NT2/D1 (cell line): ENCODE measurements around the gene DOK5.

Source experiments
- DNase-seq: peaks from one replicate; pipeline ENCODE4 v3.0.0-alpha.2; 2011; ENCODE audit warnings: low read depth, low spot score
- H3K27me3 ChIP-seq: 2 replicates; pipeline ENCODE4 v1.6.0; 2011; ENCODE audit warnings: mild to moderate bottlenecking; ENCODE audit not compliant: insufficient read length, insufficient read depth
- H3K36me3 ChIP-seq: 2 replicates; pipeline ENCODE4 v1.6.1; 2011; ENCODE audit warnings: mild to moderate bottlenecking, low read length, mixed read lengths; ENCODE audit not compliant: insufficient read depth, insufficient read length
- H3K4me1 ChIP-seq: 2 replicates; pipeline ENCODE4 v1.5.1; 2011; ENCODE audit not compliant: insufficient read depth, insufficient read length
- H3K4me3 ChIP-seq: 2 replicates; pipeline ENCODE4 v1.5.1; 2011; ENCODE audit warnings: low read depth; ENCODE audit not compliant: insufficient read length
- H3K9ac ChIP-seq: 2 replicates; pipeline ENCODE4 v1.6.0; 2011; ENCODE audit warnings: low read depth; ENCODE audit not compliant: insufficient read length
- H3K9me3 ChIP-seq: 2 replicates; pipeline ENCODE4 v1.5.1; 2011; ENCODE audit warnings: mild to moderate bottlenecking, low read length; ENCODE audit not compliant: insufficient read depth
- SUZ12 ChIP-seq: IDR thresholded peaks from 2 replicates; pipeline ENCODE4 v1.6.1; 2011; ENCODE audit not compliant: insufficient read length, insufficient read depth; ENCODE audit errors: extremely low read depth
- YY1 ChIP-seq: IDR thresholded peaks from 2 replicates; pipeline ENCODE4 v1.6.1; 2011; ENCODE audit not compliant: insufficient read length, insufficient read depth
- ZNF274 ChIP-seq: IDR thresholded peaks from 2 replicates; pipeline ENCODE4 v1.6.1; 2011; ENCODE audit warnings: mild to moderate bottlenecking, low read depth, low read length

DOK5 gene

GRCh38 chr20:54458219-54458618 lies 17.2 kb upstream of the DOK5 start:
- TF ChIP-seq YY1: no peak
- no peaks in the 10 kb centered on the region for H3K36me3 ChIP-seq

GRCh38 chr20:54459279-54459678 lies 16.1 kb upstream of the DOK5 start:
- no peak for TF ChIP-seq ZNF274
- Histone ChIP-seq H3K36me3 (no peaks in the 10 kb centered on the region), H3K9me3 (no peaks in the 10 kb centered on the region), H3K4me3 (no peak overlapping the region), H3K27me3 (no peaks in the 10 kb centered on the region), H3K9ac (no peak overlapping the region), H3K4me1 (no peaks in the 10 kb centered on the region)
- DNase-seq: no peak

More at GRCh38 chr20:54458219-54458618, 17.2 kb upstream of the DOK5 start:
- Histone ChIP-seq H3K9ac (no peak overlapping the region), H3K9me3 (no peaks in the 10 kb centered on the region), H3K4me1 (no peaks in the 10 kb centered on the region), H3K4me3 (no peak overlapping the region), H3K27me3 (no peaks in the 10 kb centered on the region)
- DNase-seq: no peak

GRCh38 chr20:54464003-54464402 lies 11.4 kb upstream of the DOK5 start:
- no peak for DNase-seq
- Histone ChIP-seq H3K9ac (no peak overlapping the region), H3K27me3 (no peaks in the 10 kb centered on the region), H3K4me3 (no peak overlapping the region), H3K9me3 (no peaks in the 10 kb centered on the region), H3K36me3 (no peaks in the 10 kb centered on the region), H3K4me1 (no peaks in the 10 kb centered on the region)
- no peak for TF ChIP-seq SUZ12
- TF ChIP-seq ZNF274: no peak
- TF ChIP-seq YY1: no peak

- H3K27me3 ChIP-seq: no peaks in the 10 kb centered on the region
- no peak for TF ChIP-seq YY1
- TF ChIP-seq SUZ12: no peak
- TF ChIP-seq ZNF274: no peak
- H3K9me3 ChIP-seq: no peaks in the 10 kb centered on the region
- H3K9ac ChIP-seq: no peak overlapping the region
- no peak for DNase-seq
- H3K4me1 ChIP-seq: no peaks in the 10 kb centered on the region
- H3K4me3 ChIP-seq: no peak overlapping the region
- H3K36me3 ChIP-seq: no peaks in the 10 kb centered on the region
These were observed 9.3 kb upstream of the DOK5 start for GRCh38 chr20:54466127-54466526.

GRCh38 chr20:54467622-54468021 lies 7.8 kb upstream of the DOK5 start:
- Histone ChIP-seq H3K9me3 (no peaks in the 10 kb centered on the region), H3K27me3 (no peaks in the 10 kb centered on the region), H3K4me3 (no peak overlapping the region), H3K4me1 (no peaks in the 10 kb centered on the region), H3K9ac (no peak overlapping the region), H3K36me3 (no peaks in the 10 kb centered on the region)
- TF ChIP-seq ZNF274 (no peak), YY1 (no peak), SUZ12 (no peak)
- no peak for DNase-seq

GRCh38 chr20:54468082-54468481 lies 7.3 kb upstream of the DOK5 start:
- Histone ChIP-seq H3K4me3 (no peak overlapping the region), H3K36me3 (no peaks in the 10 kb centered on the region)
- TF ChIP-seq YY1 (no peak), SUZ12 (no peak)

GRCh38 chr20:54469293-54469692 lies 6.1 kb upstream of the DOK5 start:
- Histone ChIP-seq H3K4me3 (no peak overlapping the region), H3K9me3 (no peaks in the 10 kb centered on the region), H3K27me3 (peaks cover 5% of the 10 kb centered on the region), H3K4me1 (no peaks in the 10 kb centered on the region), H3K9ac (no peak overlapping the region), H3K36me3 (no peaks in the 10 kb centered on the region)
- DNase-seq: no peak
- TF ChIP-seq ZNF274: no peak
- TF ChIP-seq YY1: peak; percentile 22

More at GRCh38 chr20:54468082-54468481, 7.3 kb upstream of the DOK5 start:
- Histone ChIP-seq H3K27me3 (no peaks in the 10 kb centered on the region), H3K9ac (no peak overlapping the region), H3K4me1 (no peaks in the 10 kb centered on the region), H3K9me3 (no peaks in the 10 kb centered on the region)
- DNase-seq: no peak

GRCh38 chr20:54469952-54470351 lies 5.4 kb upstream of the DOK5 start:
- Histone ChIP-seq H3K36me3 (no peaks in the 10 kb centered on the region), H3K9ac (no peak overlapping the region), H3K4me1 (no peaks in the 10 kb centered on the region), H3K9me3 (no peaks in the 10 kb centered on the region), H3K4me3 (no peak overlapping the region), H3K27me3 (peaks cover 11% of the 10 kb centered on the region)
- TF ChIP-seq ZNF274 (no peak), SUZ12 (no peak), YY1 (no peak)
- DNase-seq: no peak
